GM20431 (cell line): ENCODE measurements around the gene SYNPR.

Source experiments
- in situ Hi-C: fragments of 300-500 bp; cut with MseI, MboI; formaldehyde crosslinking; loops from one replicate; pipeline ENCODE4 v1.15.0; 2020; ENCODE audit warnings: low sequenced_read_pairs; ENCODE audit not compliant: unreplicated experiment

SYNPR gene

DNA sequence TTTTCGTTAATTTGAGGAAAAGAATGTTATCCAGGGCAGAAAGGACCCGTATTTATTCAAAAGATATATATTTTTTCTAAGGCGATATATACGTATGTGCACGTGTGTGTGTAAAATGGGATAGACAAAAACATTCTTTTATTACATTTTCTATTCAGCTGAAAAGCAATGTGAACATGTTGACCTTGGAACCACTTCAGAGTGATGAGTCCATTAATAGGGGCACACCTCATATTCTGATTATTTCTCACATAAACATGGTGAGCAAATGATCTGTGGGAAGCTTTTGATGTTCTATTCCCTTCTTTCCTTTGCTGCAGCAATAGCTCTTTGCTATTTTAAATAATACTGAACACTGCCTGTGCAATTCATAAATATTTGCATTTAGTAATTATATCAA lies 87.6 kb downstream of the SYNPR start:
- in situ Hi-C loops, result no loop called here

DNA sequence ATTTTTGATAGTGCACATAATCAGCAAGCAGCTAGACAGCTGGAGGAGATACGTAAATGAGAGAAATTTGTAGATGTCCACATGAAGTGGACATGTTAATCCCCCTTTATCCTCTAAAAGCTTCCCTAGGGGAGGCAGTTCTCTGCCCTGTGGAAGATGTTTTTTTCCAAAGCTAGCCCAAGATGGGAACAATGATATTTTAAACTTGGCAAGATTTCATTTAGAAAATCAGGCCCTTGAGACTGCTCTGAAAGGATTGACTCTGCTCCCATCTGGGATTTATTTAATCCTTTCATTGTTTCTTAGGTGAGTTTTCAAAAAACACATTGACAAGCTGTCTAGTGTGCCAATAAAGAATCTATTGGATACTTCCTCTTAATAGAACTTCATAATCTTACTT lies 92.0 kb downstream of the SYNPR start:
- in situ Hi-C loops, result no loop called here

DNA sequence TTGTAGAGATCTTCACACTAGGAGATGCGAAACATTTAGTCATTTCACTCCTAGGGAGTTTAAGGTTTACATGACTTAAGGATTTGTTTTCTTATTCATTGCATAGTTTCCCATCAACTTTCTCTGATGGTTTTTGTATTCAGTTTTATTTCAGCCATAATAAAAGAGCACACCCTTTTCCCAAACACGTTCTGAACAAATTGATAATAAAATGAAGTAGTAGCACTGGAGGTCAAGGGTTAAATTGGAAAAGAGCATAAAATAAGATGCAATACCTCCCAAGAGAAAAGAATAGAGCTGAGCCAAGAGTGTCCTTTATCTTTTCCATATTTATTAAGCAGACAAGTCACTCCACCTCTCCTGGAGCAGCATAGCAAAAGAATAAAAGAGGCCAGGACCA lies 104.9 kb downstream of the SYNPR start:
- in situ Hi-C loops, result no loop called here

DNA sequence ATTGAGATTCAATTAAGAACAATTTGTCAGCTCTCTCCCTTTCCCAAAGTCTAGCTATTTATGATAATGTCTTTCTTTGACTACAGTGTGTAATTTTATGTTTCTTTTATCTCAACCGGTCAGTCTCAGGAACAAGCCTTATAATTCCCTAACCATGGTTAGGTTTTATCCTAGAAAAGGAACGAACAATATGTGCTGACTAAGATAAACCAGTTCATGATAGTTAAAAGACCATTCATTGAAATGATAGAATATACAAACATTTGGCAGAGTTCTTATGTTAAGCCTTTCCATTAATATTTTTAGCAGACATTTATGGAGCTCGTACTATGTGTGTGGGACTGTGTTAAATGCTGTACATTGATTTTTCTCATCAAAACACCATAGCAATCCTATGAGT lies 106.3 kb downstream of the SYNPR start:
- in situ Hi-C loops, result no loop called here

DNA sequence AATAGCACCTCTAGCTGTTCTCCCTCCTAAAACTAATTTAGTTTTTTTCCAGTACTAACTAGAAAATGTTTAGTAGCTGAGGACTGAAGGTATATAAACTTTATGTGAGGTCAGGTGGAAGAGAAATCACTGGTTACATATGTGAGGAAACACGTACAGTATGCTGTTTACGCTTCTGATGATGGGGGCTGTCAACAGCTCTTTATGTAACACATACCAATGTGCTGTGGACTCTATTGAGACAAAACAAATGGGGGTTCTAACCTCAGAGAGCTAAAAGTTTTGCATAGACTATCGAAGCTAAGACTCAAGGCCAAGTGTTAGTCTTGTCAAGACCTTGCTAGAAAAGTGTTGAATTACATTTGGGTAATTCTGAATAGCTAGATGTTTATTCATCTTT lies 107.5 kb downstream of the SYNPR start:
- in situ Hi-C loops, result no loop called here

DNA sequence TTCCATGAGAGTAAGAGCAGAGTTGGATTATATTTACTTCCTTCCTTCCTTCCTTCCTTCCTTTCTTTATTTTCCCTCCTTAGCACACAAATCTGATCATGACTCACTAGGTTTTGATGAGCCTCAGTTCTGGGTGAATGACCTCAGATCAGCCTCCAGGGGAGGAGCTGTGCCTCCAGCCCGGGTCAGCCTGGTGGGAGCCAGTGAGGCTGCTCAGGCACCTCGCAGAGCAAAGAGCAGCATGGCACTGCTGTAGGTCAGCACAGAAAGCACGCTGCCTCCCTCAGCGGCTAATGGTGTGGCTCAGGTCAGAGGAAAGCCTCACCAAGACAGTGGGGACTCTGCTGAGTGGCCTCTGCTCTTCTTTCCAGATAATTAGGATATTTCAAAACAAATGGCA lies 108.5 kb downstream of the SYNPR start:
- in situ Hi-C loops, result no loop called here

DNA sequence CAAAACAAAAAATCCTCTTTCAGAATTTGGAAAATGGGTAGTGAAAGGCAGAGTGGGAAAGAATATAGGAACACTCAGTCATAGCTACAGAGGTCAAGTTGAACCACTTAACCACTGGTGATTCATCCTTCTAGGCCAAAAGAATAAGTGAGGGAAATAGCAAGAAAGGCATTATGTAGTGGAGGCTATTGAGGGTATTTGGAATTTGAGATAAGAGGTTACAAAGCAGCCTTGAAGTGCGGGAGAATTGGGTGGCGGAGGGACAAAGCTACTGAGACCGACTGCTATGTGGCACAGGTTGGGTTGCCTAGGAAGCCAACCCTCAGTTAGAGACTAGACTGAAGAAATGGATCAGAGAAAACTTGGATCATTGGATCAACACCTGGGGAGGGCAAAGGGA lies 109.5 kb downstream of the SYNPR start:
- in situ Hi-C loops, result no loop called here

DNA sequence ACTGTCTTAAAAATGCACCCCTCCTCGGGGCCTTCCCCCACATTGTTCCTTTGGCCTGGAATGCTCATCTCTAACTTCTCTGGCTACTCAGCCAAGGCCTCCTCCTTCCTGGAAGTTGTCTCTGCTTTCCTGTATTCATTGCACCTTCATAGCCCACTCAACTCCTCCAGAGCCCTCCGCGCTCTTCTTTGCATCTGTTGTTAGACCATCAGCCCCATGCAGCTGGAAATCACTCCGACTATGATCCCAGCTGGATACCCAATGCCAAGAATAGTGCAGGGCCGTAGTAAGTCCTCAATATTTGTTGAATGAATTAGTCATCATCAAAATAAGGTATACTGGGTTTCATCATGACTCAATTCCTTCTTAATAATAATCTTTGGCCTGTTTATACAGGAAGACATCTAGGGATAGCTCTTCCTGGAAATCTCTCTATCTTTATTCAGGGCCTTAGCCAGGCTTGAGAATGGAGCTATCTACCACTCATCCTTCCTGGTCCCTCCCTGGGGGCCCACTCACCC lies 112.7 kb downstream of the SYNPR start:
- in situ Hi-C loops, result no loop called here

DNA sequence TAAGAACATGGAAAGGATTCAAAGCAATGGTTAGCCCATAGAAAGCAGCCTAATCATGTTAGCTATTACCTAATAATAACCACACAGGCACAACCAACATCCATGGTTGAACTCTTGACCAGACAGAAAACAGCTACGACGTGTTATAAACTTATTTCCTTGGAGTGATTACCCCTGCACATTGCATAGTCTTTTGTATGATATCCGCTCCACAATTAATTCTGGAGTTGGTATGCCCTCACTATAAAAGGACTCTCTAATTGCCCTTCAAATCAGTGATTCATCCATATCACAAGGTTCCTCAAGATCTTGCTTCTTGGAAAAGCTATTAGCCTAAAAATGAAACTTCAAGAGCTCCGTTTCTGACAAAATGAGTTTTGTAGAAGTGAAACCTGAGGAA lies 117.9 kb downstream of the SYNPR start:
- in situ Hi-C loops, result no loop called here

DNA sequence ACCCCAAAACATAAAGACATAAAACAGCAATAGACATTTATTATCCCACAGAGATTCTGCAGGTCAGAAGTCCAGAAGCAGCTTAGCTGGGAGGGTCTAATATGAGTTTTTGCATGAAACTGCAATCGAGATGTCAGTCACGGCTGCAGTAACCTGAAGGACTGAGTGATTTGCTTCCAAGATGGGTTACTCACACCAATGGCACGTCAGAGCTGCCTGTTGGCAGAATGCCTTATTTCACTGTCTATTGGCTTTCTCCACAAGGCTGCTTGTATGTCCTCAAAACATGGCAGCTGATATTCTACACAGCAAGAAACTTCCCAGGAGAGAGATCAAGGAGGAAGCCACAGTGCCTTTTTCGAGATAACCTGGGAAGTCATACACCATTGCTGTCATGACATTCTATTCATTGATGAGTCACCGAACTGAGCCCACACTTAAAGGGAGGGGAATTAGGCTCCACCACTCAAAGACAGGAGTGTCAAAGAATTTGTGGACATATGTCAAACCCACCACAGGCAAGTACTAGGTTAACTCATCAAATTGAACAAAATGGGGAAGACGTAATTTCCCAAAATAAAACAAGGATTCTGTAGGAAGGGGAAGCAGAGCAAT lies 122.2 kb downstream of the SYNPR start:
- in situ Hi-C loops, result no loop called here

DNA sequence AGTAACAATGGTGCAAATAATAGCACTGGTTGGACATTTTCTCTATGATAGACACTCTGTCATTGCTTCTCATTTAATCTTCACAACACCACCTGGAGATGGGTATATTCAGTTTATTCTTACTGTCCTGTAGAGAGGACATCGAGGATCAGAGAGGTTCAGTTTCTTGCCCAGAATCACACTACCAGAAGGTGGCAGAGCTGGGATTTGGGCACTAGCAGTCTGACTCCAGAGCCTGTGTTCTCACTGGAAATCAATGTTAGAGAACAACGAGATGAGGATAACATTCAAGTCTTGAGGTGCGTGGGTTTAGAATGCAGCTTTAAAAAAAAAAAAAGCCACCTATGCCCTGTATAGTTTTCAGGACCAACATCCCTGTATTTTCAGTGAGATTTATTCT lies 127.8 kb downstream of the SYNPR start:
- in situ Hi-C loops, result no loop called here

DNA sequence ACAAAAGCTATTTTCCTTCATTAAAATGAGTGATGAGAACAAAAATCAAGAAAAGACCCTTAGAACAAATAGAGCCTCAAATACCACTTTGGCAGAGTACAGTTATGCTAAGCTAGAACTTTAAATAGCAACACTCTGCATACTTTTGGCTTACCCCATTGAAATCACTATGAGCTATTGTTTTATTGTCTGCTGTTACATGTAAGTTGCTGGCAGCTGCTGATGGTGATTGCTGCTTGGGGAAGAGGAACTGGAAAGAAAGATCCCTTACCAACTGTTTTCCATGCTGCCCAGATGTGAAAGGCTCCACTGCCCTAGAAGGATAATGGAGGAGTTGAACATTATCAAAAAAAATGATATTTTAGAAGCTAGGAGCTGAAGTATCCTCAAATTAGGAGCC lies 135.4 kb downstream of the SYNPR start:
- in situ Hi-C loops, result no loop called here

DNA sequence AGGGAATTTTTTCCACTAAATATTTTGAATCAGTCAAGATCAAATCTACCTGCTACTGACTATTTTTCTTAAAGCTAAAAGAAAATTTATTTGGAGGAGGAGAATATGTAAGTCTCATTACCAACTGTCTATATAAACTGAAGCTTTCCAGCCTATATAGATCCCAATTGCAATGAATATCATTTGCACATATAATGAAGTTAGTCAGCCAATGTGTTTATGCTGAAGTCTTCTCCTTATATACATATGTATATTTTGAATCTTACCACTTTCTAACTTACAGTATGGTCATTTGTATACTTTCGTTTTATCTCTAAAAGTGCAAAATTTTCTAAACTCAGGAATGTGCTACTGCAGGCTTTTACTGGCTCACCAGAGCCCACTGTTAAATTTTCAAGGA lies 136.5 kb downstream of the SYNPR start:
- in situ Hi-C loops, result no loop called here

DNA sequence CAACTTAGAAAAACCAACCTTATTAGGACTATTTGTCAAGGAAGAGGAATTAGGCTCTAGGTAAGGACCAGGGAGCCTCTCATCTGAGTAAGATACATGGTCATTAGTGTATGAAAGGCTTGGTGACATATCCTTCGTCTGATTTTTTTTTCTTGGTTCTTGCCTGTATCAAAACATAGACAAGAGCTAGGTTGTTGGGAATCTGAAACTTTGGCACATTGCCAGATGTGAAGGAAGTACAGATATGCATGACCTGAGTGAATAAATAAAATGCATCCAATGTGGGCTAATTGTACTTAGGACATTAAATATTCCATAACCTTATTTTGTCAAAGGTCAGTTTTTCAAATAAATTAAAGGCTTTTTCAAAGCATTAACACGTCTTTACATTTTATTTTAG lies 151.8 kb downstream of the SYNPR start:
- in situ Hi-C loops, result no loop called here

DNA sequence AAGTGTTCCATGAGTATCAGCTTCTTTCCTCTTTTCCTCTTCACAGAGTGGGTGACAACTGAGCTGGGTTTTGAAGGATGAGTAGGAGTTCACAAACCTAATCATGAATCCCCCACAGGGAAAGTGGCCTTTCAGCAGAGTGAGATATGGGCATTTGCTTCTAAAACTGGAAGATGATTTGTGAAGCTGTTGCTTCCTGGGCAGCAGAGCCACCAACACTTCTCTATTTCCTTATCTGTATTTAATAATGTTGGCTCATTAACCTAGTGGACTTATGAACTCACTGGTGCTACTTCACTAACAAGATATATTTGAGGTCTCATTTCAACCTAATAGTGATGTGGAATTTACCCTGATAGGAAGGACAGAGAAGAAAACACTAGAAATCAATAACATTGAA lies 152.8 kb downstream of the SYNPR start:
- in situ Hi-C loops, result no loop called here

DNA sequence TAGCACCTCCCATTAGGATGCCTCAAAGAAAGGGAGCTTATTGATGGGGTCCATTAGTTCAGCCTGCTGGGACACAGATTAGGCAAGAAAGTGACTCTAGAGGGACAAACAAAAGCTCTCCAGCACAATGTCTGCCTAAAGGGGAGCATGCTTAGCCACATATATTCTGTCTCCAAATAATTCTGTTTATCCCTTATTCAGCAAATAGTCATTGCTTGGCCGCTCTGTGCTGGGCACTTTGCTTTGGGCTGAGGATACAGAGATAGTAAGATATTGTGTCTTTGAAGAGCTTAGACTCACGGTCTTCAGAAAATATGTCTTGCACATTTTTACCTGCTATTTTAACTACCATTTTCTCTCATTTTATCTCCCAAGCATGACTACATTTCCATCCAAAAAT lies 159.8 kb downstream of the SYNPR start:
- in situ Hi-C loops, result no loop called here

DNA sequence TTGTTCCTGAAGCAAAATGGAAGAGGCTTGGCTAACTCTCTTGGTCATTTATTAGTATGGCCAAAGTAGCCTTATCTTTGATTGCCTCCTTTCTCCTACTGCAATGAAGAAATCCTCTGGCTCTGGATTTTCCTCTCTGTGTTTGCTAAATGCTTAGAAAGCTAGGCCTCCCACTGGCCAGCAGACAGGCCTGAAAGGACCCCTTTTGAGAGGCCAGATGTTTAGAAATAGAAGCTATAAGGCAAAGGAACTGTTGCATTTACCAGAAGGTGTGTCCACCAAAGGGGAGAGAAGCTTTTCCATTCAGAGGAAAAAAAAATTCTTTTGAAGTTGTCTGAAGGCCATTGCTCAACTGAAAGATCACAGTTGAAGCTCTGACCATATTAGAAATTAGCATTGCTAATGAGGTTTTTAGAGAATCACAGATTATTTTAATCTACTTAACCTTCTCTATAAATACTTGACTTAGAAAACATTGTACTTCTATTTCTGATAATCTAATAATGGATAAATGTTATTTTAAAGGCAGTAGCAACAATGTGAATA lies 160.8 kb downstream of the SYNPR start:
- in situ Hi-C loops, result no loop called here

DNA sequence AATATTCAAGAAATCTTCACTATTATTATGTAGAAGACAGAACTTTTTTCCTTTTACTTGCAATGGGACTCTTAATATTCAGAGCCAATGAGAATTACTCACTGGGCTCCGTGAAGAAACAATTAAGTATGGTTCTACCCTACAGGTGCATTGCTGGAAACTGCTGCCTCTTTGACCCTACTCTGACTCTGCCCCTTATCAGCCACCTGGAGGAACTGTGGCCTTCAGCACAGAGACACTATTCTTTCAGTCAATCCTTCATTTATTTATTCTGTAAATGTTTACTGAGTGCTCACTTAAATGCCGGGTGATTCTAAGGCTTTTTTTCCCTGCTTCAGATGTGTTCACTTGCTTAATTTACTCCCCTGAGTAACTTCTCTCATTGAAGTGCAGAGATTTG lies 163.2 kb downstream of the SYNPR start:
- in situ Hi-C loops, result no loop called here

DNA sequence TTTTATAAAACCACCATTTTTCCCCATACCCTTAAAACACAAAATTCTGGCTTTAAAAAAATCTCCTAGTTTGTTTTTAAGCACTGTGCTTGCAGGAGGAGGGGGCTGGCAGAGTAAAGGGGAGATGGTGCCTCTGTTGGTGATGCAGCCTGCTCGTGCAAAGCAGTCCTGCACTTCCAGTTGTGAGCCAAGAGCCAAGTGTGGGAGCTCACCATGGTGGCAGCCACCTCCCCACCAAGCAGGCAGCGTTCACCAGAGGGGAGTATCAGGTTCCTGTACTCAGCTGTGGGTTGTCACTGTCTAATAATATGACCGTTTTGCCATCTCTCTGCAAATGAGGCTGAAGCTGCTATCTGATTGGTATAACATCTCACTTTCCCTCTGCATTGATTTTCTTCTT lies 164.8 kb downstream of the SYNPR start:
- in situ Hi-C loops, result no loop called here

DNA sequence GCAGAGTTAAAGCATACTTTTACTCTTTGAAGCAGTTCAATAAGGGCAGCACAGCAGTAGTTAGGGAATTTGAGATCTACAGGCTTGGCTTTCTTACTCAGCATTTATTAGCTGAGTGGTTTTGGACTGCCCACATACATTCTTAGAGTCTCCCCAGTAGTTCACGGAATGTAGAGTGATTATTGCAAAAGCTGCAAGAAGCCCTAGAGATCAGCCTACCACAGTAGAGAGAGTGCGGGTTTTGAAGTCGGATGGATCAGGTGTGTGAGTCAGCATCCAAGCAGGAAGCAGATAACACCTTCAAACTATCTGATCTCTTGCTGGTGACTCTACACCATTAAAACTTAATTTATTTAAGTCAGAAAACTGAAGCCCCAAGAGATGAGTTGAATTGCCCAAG lies 171.9 kb downstream of the SYNPR start:
- in situ Hi-C loops, result no loop called here

DNA sequence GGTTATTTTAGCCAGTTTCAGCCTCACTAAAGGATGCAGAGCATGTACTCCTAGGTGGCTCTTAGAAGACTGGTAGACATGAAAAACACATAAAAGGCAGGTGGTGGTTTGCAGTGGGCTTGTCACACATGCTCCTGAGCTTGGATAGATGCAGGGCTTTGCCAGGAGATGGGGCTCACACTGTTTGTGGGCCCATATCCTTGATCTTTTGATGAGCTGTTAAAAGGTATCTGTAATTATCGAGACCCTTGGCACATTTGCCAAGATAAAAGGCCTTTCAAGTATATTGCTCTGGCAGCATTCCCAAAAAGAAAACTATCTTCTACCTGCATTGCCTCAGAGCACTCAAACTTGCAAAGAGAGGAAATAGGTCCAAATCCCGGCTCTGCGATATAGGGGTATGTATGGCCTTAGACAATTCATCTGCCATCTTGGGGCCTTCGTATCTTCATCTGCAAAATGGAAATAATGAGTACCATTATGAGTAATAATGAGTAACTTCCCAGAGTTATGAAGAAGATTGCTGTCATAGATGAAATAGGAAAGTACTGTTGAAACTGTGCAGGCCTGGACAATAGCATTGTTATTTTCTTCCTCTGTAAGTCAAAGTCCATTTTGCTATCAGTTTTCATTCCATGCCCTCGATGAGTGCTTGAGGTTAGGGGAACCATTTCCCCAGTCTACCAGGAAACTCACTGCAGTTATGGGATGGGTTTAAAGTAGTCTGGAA lies 172.7 kb downstream of the SYNPR start:
- in situ Hi-C loops, result no loop called here

DNA sequence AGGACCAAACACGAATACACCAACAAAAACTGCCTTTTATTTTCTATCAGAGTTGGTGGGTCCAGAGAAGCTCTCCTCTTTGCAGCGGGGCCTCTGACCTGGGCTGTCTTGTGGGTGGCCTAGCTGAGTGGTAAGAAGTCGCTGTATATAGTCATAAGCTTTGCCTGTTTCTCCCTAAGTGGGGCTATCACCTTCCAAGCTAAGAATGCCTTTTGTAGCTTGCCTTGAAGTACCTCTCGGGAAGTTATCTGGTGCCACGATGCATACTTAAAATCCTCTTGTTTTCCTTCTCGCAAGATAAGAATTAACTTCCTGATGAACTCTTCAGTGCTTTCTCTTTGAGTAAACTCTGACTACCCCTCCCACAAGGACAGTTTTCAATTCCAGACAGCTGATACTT lies 178.8 kb downstream of the SYNPR start:
- in situ Hi-C loops, result no loop called here
